GM23338 (cell line): ENCODE measurements around the gene ISG15. TPM values are rescaled to one million over a fixed set of nuclear protein-coding genes. Genes with fewer than 3 reads are reported as not detected.

Experiments
- ATAC-seq: fragments of 200-7000 bp; cut with Tn5 transposase; 3 replicates; pipeline ENCODE4 v1.9.1; 2020
- DNase-seq: peaks from one replicate; pipeline ENCODE4 v3.0.0-alpha.2; 2015; ENCODE audit warnings: low spot score
- H2AFZ ChIP-seq: fragments of 200-600 bp; sonication (generic); 2 replicates; pipeline ENCODE4 v1.8.0; 2016; ENCODE audit warnings: antibody characterized with exemption, mild to moderate bottlenecking, moderate library complexity
- H3F3A ChIP-seq: fragments of 200-600 bp; sonication (generic); replicated peaks from 2 replicates; pipeline ENCODE4 v1.8.0; 2017; ENCODE audit warnings: antibody characterized with exemption, mixed run types, low read depth
- H3K27ac ChIP-seq: fragments of 200-600 bp; sonication (generic); 2 replicates; pipeline ENCODE4 v1.6.1; 2016; ENCODE audit warnings: low read depth
- H3K27me3 ChIP-seq: fragments of 200-600 bp; sonication (generic); 2 replicates; pipeline ENCODE4 v1.8.0; 2016; ENCODE audit warnings: mild to moderate bottlenecking, mixed run types, moderate library complexity; ENCODE audit not compliant: insufficient read depth
- H3K36me3 ChIP-seq: fragments of 200-600 bp; sonication (generic); 2 replicates; pipeline ENCODE4 v1.8.0; 2016; ENCODE audit warnings: mild to moderate bottlenecking; ENCODE audit not compliant: insufficient read depth
- H3K4me1 ChIP-seq: fragments of 200-600 bp; sonication (generic); 2 replicates; pipeline ENCODE4 v1.8.0; 2016; ENCODE audit warnings: mild to moderate bottlenecking, moderate library complexity; ENCODE audit not compliant: insufficient read depth
- H3K4me2 ChIP-seq: fragments of 200-600 bp; sonication (generic); 2 replicates; pipeline ENCODE4 v1.7.1; 2017; ENCODE audit warnings: mixed run types
- H3K4me3 ChIP-seq: fragments of 200-600 bp; sonication (generic); 2 replicates; pipeline ENCODE4 v1.6.1; 2016; ENCODE audit warnings: mixed run types
- H3K79me2 ChIP-seq: fragments of 200-600 bp; sonication (generic); replicated peaks from 2 replicates; pipeline ENCODE4 v1.8.0; 2017; ENCODE audit warnings: mild to moderate bottlenecking; ENCODE audit not compliant: insufficient read depth
- H3K9me2 ChIP-seq: fragments of 200-600 bp; sonication (generic); 2 replicates; pipeline ENCODE4 v1.8.0; 2017; ENCODE audit not compliant: insufficient read depth
- H4K20me1 ChIP-seq: fragments of 200-600 bp; sonication (generic); replicated peaks from 2 replicates; pipeline ENCODE4 v1.8.0; 2017; ENCODE audit warnings: mild to moderate bottlenecking; ENCODE audit not compliant: insufficient read depth
- H3K27ac Mint-ChIP-seq: 2 replicates; pipeline ENCODE4 v1.8.0; 2020; ENCODE audit warnings: inconsistent platforms, mild to moderate bottlenecking, moderate library complexity, mixed read lengths
- H3K27me3 Mint-ChIP-seq: 3 replicates; pipeline ENCODE4 v1.8.0; 2022; ENCODE audit warnings: low read depth, mild to moderate bottlenecking, moderate library complexity, mixed read lengths, inconsistent platforms; ENCODE audit not compliant: insufficient read depth, poor library complexity
- H3K36me3 Mint-ChIP-seq: 3 replicates; pipeline ENCODE4 v1.8.0; 2021; ENCODE audit warnings: low read depth, mild to moderate bottlenecking, inconsistent platforms, moderate library complexity, mixed read lengths
- H3K4me1 Mint-ChIP-seq: 3 replicates; pipeline ENCODE4 v1.8.0; 2020; ENCODE audit warnings: mild to moderate bottlenecking, inconsistent platforms, mixed read lengths
- H3K4me3 Mint-ChIP-seq: 3 replicates; pipeline ENCODE4 v1.8.0; 2021; ENCODE audit warnings: moderate library complexity, mild to moderate bottlenecking, inconsistent platforms, mixed read lengths
- H3K9me3 Mint-ChIP-seq: 3 replicates; pipeline ENCODE4 v1.8.0; 2020; ENCODE audit warnings: moderate library complexity, mild to moderate bottlenecking, inconsistent platforms, mixed read lengths
- CREB1 ChIP-seq: fragments of 250-450 bp; sonication (Bioruptor Pico); IDR thresholded peaks from 2 replicates; pipeline ENCODE4 v1.5.0; 2020; ENCODE audit warnings: low read depth, mild to moderate bottlenecking, moderate library complexity
- CTCF ChIP-seq, 2 experiments: fragments of 200-600 bp in 1 of 2; sonication (generic) in 1 of 2; conservative IDR thresholded peaks; 2 replicates each; pipeline versions ENCODE4 v1.5.1 to v1.6.1; 2016 to 2017; ENCODE audit warnings: antibody characterized with exemption in 2 of 2, low read depth in 2 of 2, mild to moderate bottlenecking in 2 of 2, moderate library complexity in 1 of 2
- ETS1 ChIP-seq: IDR thresholded peaks from 2 replicates; pipeline ENCODE4 v1.6.1; 2016; ENCODE audit warnings: antibody characterized with exemption
- EZH2 ChIP-seq: fragments of 200-600 bp; sonication (generic); IDR thresholded peaks from one replicate; pipeline ENCODE4 v1.8.0; 2017; ENCODE audit warnings: antibody characterized with exemption, mild to moderate bottlenecking, low read depth; ENCODE audit not compliant: unreplicated experiment
- EZH2phosphoT487 ChIP-seq: fragments of 200-600 bp; sonication (generic); IDR thresholded peaks from one replicate; pipeline ENCODE4 v1.8.1; 2018; ENCODE audit warnings: antibody characterized with exemption; ENCODE audit not compliant: unreplicated experiment
- JUNB ChIP-seq: IDR thresholded peaks from one replicate; pipeline ENCODE4 v1.6.1; 2016; ENCODE audit warnings: antibody characterized with exemption; ENCODE audit not compliant: unreplicated experiment
- NANOG ChIP-seq: IDR thresholded peaks from 2 replicates; pipeline ENCODE4 v1.6.1; 2016; ENCODE audit warnings: antibody characterized with exemption, borderline replicate concordance
- POLR2AphosphoS5 ChIP-seq: IDR thresholded peaks from 2 replicates; pipeline ENCODE4 v1.6.1; 2016; ENCODE audit warnings: antibody characterized with exemption, low read depth
- REST ChIP-seq: IDR thresholded peaks from one replicate; pipeline ENCODE4 v1.6.1; 2018; ENCODE audit warnings: antibody characterized with exemption; ENCODE audit not compliant: unreplicated experiment
- STAT1 ChIP-seq: IDR thresholded peaks from one replicate; pipeline ENCODE4 v1.6.1; 2016; ENCODE audit warnings: antibody characterized with exemption; ENCODE audit not compliant: unreplicated experiment
- ZNF331 ChIP-seq: fragments of 250-450 bp; sonication (Bioruptor Pico); IDR thresholded peaks from 2 replicates; pipeline ENCODE4 v1.5.0; 2020; ENCODE audit warnings: low read depth, mild to moderate bottlenecking, moderate library complexity
- ZNF462 ChIP-seq: fragments of 250-450 bp; sonication (Bioruptor Pico); IDR thresholded peaks from 2 replicates; pipeline ENCODE4 v1.5.0; 2020; ENCODE audit warnings: mild to moderate bottlenecking, moderate library complexity
- polyA plus RNA-seq: library from polyadenylated mRNA; unstranded; fragments of >200 nt; fragmentation: Nextera tagmentation; extraction: Ambion mirVana; gene quantifications from 2 replicates; pipeline ENCODE4 v1.2.1, GENCODE V29; 2016
- total RNA-seq: library from RNA; depleted of rRNA; stranded (reverse); fragments of >200 nt; shearing (Covaris generic); gene quantifications from 2 replicates; pipeline ENCODE4 v1.2.3, GENCODE V29; 2014

The ISG15 gene
- total and polyA plus RNA-seq, 2 experiments from 2014 or later = 52.9 to 101 TPM

- no peak for TF ChIP-seq STAT1
- no peak for TF ChIP-seq EZH2
- no peak for TF ChIP-seq ETS1
Measured at GRCh38 chr1:1047963-1048362, 34.7 kb downstream of the ISG15 start (continued).

GRCh38 chr1:1048765-1049164, 35.5 kb downstream of the ISG15 start:
- H3K4me2 ChIP-seq = no peak overlapping the region
- H3K9me3 Mint-ChIP-seq = peaks cover 2% of the 10 kb centered on the region; the same call in 1 of the 3 replicates
- no peak overlapping the region for H3K4me3 ChIP-seq
- H3K4me3 Mint-ChIP-seq = no peak overlapping the region
- DNase-seq (no peak), ATAC-seq (no peak)
- no peaks in the 10 kb centered on the region for H3K4me1 ChIP-seq
- no peaks in the 10 kb centered on the region for H3K9me2 ChIP-seq
- H3K4me1 Mint-ChIP-seq = no peaks in the 10 kb centered on the region
- H3K27me3 Mint-ChIP-seq = peaks cover 7% of the 10 kb centered on the region
- no peak overlapping the region for H2AFZ ChIP-seq
- H3K27ac ChIP-seq = no peak overlapping the region
- H3K27ac Mint-ChIP-seq = no peak overlapping the region
- 0 out of 2 replicates have a peak, but pooled peaks cover 13% of the 10 kb centered on the region for H3F3A ChIP-seq
- no peaks in the 10 kb centered on the region for H4K20me1 ChIP-seq
- H3K79me2 ChIP-seq = no peaks in the 10 kb centered on the region
- H3K36me3 Mint-ChIP-seq = peaks cover 34% of the 10 kb centered on the region
- no peaks in the 10 kb centered on the region for H3K27me3 ChIP-seq
- H3K36me3 ChIP-seq = peaks cover 4% of the 10 kb centered on the region; the same call in 1 of the 2 replicates
- TF ChIP-seq EZH2phosphoT487 (no peak), JUNB (no peak), ZNF331 (no peak), CREB1 (CRISPR knock-in tag) (no peak), REST (no peak), CTCF (conservative IDR thresholded peaks at IDR 0.05; ENCODE audit: low read depth in 2 of 2) (no peak), ETS1 (no peak), POLR2AphosphoS5 (no peak), NANOG (no peak), ZNF462 (no peak)
